ENCODE results near the gene OSBP. TPM values are rescaled to one million over a fixed set of nuclear protein-coding genes. Genes with fewer than 3 reads are reported as not detected.
"Not testable (repeated sequence)": the region's sequence is repeated elsewhere in the genome, so short reads cannot be mapped to it uniquely, and the experiment has no call there.

The OSBP gene
- total and polyA plus RNA-seq, 2 donors (not counting 1 experiment from before 2014, with no cell fraction given), result 12.6 to 40.2 TPM

GRCh38 chr11:59630493-59630892 lies 14.9 kb upstream of the OSBP start:
- H3K4me3 Mint-ChIP-seq, result no peak overlapping the region
- H3K9ac ChIP-seq (ENCODE audit: low read length), result no peak overlapping the region
- H2AFZ ChIP-seq (ENCODE audit: insufficient read depth, low read depth, low read length, poor library complexity, severe bottlenecking), result no peak overlapping the region
- H3K27me3 ChIP-seq (replicated peaks in 1 of 4; ENCODE audit: control extremely low read depth in 1 of 4, control insufficient read depth in 3 of 4, insufficient read depth in 4 of 4, low read length in 3 of 4), result no peaks in the 10 kb centered on the region
- no peak overlapping the region for H3K27ac ChIP-seq (ENCODE audit: low read length in 2 of 2)
- intact Hi-C loops (cut with micrococcal nuclease), result no loop called here
- no peaks in the 10 kb centered on the region for H3K27me3 Mint-ChIP-seq
- WGBS (ENCODE audit: insufficient coverage), result 100% methylated on average over 1 of the region's 2 CpGs
- H3K36me3 ChIP-seq (replicated peaks in 1 of 2; ENCODE audit: control extremely low read depth in 1 of 2, control insufficient read depth in 1 of 2, extremely low read depth in 1 of 2, insufficient read depth in 2 of 2, low read length in 1 of 2), result peaks cover 0 to 10% of the 10 kb centered on the region in 2 experiments
- no peaks in the 10 kb centered on the region for H4K20me1 ChIP-seq (ENCODE audit: control insufficient read depth, insufficient read depth, low read length, poor library complexity, severe bottlenecking)
- TF ChIP-seq CTCF (IDR thresholded peaks at IDR 0.05) (no peak), EZH2 (IDR thresholded peaks at IDR 0.05; ENCODE audit: borderline replicate concordance, insufficient read depth, low read depth, low read length, poor library complexity, severe bottlenecking) (no peak)
- no peak for ATAC-seq (ENCODE audit: low read depth)
- no peaks in the 10 kb centered on the region for H3K4me1 Mint-ChIP-seq
- H3K4me2 ChIP-seq (replicated peaks; ENCODE audit: low read depth, low read length, poor library complexity, severe bottlenecking), result no peak overlapping the region
- H3K79me2 ChIP-seq (ENCODE audit: control insufficient read depth, insufficient read depth, low read length), result no peaks in the 10 kb centered on the region
- POLR2A ChIA-PET, result no interaction called here
- CTCF ChIA-PET, result no interaction called here
- H3K9me3 ChIP-seq (ENCODE audit: control extremely low read depth in 1 of 3, control insufficient read depth in 2 of 3, insufficient read depth in 1 of 3, low read length in 2 of 3), result no peaks in the 10 kb centered on the region
- no peak for DNase-seq
- no peaks in the 10 kb centered on the region for H3K9me3 Mint-ChIP-seq (ENCODE audit: insufficient read depth)
- no peak overlapping the region for H3K4me3 ChIP-seq (ENCODE audit: control extremely low read depth in 1 of 5, extremely low read depth in 1 of 5, insufficient read depth in 1 of 5, low read depth in 2 of 5, low read length in 4 of 5)
- no peak overlapping the region for H3K27ac Mint-ChIP-seq
- no peaks in the 10 kb centered on the region for H3K4me1 ChIP-seq (ENCODE audit: control insufficient read depth in 2 of 2, insufficient read depth in 2 of 2, low read length in 2 of 2)

DNA sequence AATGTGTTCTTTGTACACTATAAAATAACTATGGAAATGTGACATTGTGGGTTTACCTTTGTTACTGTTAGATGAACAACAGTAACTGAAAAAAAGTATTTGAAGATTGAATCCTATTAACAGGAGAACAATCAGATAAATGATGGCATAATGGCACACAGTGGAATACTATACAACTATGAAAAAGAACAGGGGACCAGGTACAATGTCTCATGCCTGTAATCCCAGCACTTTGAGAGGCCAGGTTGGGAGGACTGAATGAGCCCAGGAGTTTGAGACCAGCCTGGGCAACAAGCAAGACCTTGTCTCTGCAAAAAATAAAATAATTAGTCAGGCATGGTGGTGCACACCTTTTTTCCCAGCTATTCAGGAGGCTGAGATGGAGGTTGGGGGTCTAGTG lies 14.4 kb upstream of the OSBP start:
- Mint-ChIP-seq H3K4me3 (no peak overlapping the region), H3K9me3 (ENCODE audit: insufficient read depth) (no peaks in the 10 kb centered on the region), H3K4me1 (no peaks in the 10 kb centered on the region), H3K27me3 (no peaks in the 10 kb centered on the region), H3K27ac (no peak overlapping the region)
- Histone ChIP-seq H3K9me3 (ENCODE audit: control extremely low read depth in 1 of 3, control insufficient read depth in 2 of 3, insufficient read depth in 1 of 3, low read length in 2 of 3) (no peaks in the 10 kb centered on the region), H3K4me2 (replicated peaks; ENCODE audit: low read depth, low read length, poor library complexity, severe bottlenecking) (no peak overlapping the region), H3K36me3 (replicated peaks in 1 of 2; ENCODE audit: control extremely low read depth in 1 of 2, control insufficient read depth in 1 of 2, extremely low read depth in 1 of 2, insufficient read depth in 2 of 2, low read length in 1 of 2) (peaks cover 0 to 6% of the 10 kb centered on the region in 2 experiments), H3K4me1 (ENCODE audit: control insufficient read depth in 2 of 2, insufficient read depth in 2 of 2, low read length in 2 of 2) (no peaks in the 10 kb centered on the region), H3K79me2 (ENCODE audit: control insufficient read depth, insufficient read depth, low read length) (no peaks in the 10 kb centered on the region), H4K20me1 (ENCODE audit: control insufficient read depth, insufficient read depth, low read length, poor library complexity, severe bottlenecking) (no peaks in the 10 kb centered on the region), H3K27me3 (replicated peaks in 1 of 4; ENCODE audit: control extremely low read depth in 1 of 4, control insufficient read depth in 3 of 4, insufficient read depth in 4 of 4, low read length in 3 of 4) (no peaks in the 10 kb centered on the region), H3K4me3 (ENCODE audit: control extremely low read depth in 1 of 5, extremely low read depth in 1 of 5, insufficient read depth in 1 of 5, low read depth in 2 of 5, low read length in 4 of 5) (no peak overlapping the region), H2AFZ (ENCODE audit: insufficient read depth, low read depth, low read length, poor library complexity, severe bottlenecking) (no peak overlapping the region), H3K27ac (ENCODE audit: low read length in 2 of 2) (no peak overlapping the region), H3K9ac (ENCODE audit: low read length) (no peak overlapping the region)
- no peak for TF ChIP-seq EZH2 (IDR thresholded peaks at IDR 0.05; ENCODE audit: borderline replicate concordance, insufficient read depth, low read depth, low read length, poor library complexity, severe bottlenecking)
- no peak for TF ChIP-seq CTCF (IDR thresholded peaks at IDR 0.05)
- no peak for DNase-seq
- intact Hi-C loops (cut with micrococcal nuclease), result no loop called here
- no peak for ATAC-seq (ENCODE audit: low read depth)
- CTCF ChIA-PET, result no interaction called here
- POLR2A ChIA-PET, result no interaction called here

- H2AFZ ChIP-seq (ENCODE audit: insufficient read depth, low read depth, low read length, poor library complexity, severe bottlenecking); H3K27me3 Mint-ChIP-seq; H3K4me3 ChIP-seq (ENCODE audit: control extremely low read depth in 1 of 5, extremely low read depth in 1 of 5, insufficient read depth in 1 of 5, low read depth in 2 of 5, low read length in 4 of 5); H4K20me1 ChIP-seq (ENCODE audit: control insufficient read depth, insufficient read depth, low read length, poor library complexity, severe bottlenecking); H3K9me3 Mint-ChIP-seq (ENCODE audit: insufficient read depth); H3K9me3 ChIP-seq (ENCODE audit: control extremely low read depth in 1 of 3, control insufficient read depth in 2 of 3, insufficient read depth in 1 of 3, low read length in 2 of 3); H3K27ac ChIP-seq (ENCODE audit: low read length in 2 of 2); intact Hi-C loops (cut with micrococcal nuclease); H3K4me3 Mint-ChIP-seq; H3K4me1 Mint-ChIP-seq; H3K4me1 ChIP-seq (ENCODE audit: control insufficient read depth in 2 of 2, insufficient read depth in 2 of 2, low read length in 2 of 2); POLR2A ChIA-PET; H3K9ac ChIP-seq (ENCODE audit: low read length); H3K79me2 ChIP-seq (ENCODE audit: control insufficient read depth, insufficient read depth, low read length); ATAC-seq (ENCODE audit: low read depth); H3K27me3 ChIP-seq (replicated peaks in 1 of 4; ENCODE audit: control extremely low read depth in 1 of 4, control insufficient read depth in 3 of 4, insufficient read depth in 4 of 4, low read length in 3 of 4); H3K36me3 ChIP-seq (replicated peaks in 1 of 2; ENCODE audit: control extremely low read depth in 1 of 2, control insufficient read depth in 1 of 2, extremely low read depth in 1 of 2, insufficient read depth in 2 of 2, low read length in 1 of 2); H3K27ac Mint-ChIP-seq; CTCF ChIA-PET; DNase-seq; H3K4me2 ChIP-seq (replicated peaks; ENCODE audit: low read depth, low read length, poor library complexity, severe bottlenecking): not testable (repeated sequence)
- WGBS (ENCODE audit: insufficient coverage), result 87% methylated on average over 3 of the region's 4 CpGs
Measured at GRCh38 chr11:59626969-59627368, 11.4 kb upstream of the OSBP start.

Data from B cell (primary cell).